ENCODE results near the gene RRAD.

The RRAD gene

GRCh38 chr16:66904846-66905632 is 20.3 kb downstream of the RRAD start:
- H3K27ac ChIP-seq (ENCODE audit: extremely low read depth, low read depth, low read length), result peak overlapping the region; percentile 69
- H3K36me3 ChIP-seq (ENCODE audit: control insufficient read depth in 2 of 2, insufficient read depth in 1 of 2, low read length in 2 of 2), result no peaks in the 10 kb centered on the region
- CTCF ChIA-PET, result interaction anchor here (0.5 to 17.9 kb wide), 8 partner anchors 10 to 255 kb away, joined by 3 to 268 read pairs (median 4); partner anchors contain the start of genes CDH16, CES3, FBXL8 and RRAD
- POLR2A ChIA-PET, result interaction anchor here (0.7 to 1.9 kb wide), 5 partner anchors 9 to 24 kb away, joined by 3 to 6 read pairs (median 5); partner anchors contain the start of gene CDH16
- peaks cover 13% of the 10 kb centered on the region for H3K4me1 ChIP-seq (ENCODE audit: control insufficient read depth, insufficient read depth, low read length)
- no peak overlapping the region for H3K4me3 ChIP-seq (ENCODE audit: low read depth, low read length)
- no peaks in the 10 kb centered on the region for H3K9me3 ChIP-seq (ENCODE audit: control insufficient read depth, insufficient read depth, low read depth, low read length)
- TF ChIP-seq GLIS2 (tag by site-specific recombination; IDR thresholded peaks at IDR 0.05), result no peak
- no peak for TF ChIP-seq ZNF792 (tag by site-specific recombination; IDR thresholded peaks at IDR 0.05)
- TF ChIP-seq EGR2 (tag by site-specific recombination; IDR thresholded peaks at IDR 0.05; ENCODE audit: low read depth), result no peak
- TF ChIP-seq ZFHX2 (tag by site-specific recombination; conservative IDR thresholded peaks at IDR 0.05), result peak; percentile 28; the same call in 1 of the 2 replicates
- 0 out of 2 replicates have a peak, but pooled peaks have one; percentile 52 for TF ChIP-seq ZNF692 (tag by site-specific recombination; IDR thresholded peaks at IDR 0.05)

GRCh38 chr16:66904428-66904845 is 20.9 kb downstream of the RRAD start:
- TF ChIP-seq ZIC2 (tag by site-specific recombination; IDR thresholded peaks at IDR 0.05) (peak; percentile 42), ZBTB10 (tag by site-specific recombination; IDR thresholded peaks at IDR 0.05) (no peak)
- Histone ChIP-seq H3K27ac (ENCODE audit: extremely low read depth, low read depth, low read length) (no peak overlapping the region; the same call in 1 of the 2 replicates), H3K4me3 (ENCODE audit: low read depth, low read length) (no peak overlapping the region), H3K36me3 (ENCODE audit: control insufficient read depth in 2 of 2, insufficient read depth in 1 of 2, low read length in 2 of 2) (no peaks in the 10 kb centered on the region), H3K9me3 (ENCODE audit: control insufficient read depth, insufficient read depth, low read depth, low read length) (no peaks in the 10 kb centered on the region), H3K4me1 (ENCODE audit: control insufficient read depth, insufficient read depth, low read length) (peaks cover 17% of the 10 kb centered on the region)
- ChIA-PET CTCF (interaction anchor here (1.2 to 17.9 kb wide), 5 partner anchors 9 to 197 kb away, joined by 4 to 268 read pairs (median 10); partner anchors contain the start of genes CDH16, CES3 and RRAD), POLR2A (interaction anchor here (0.7 kb wide), 1 partner anchor 8 kb away, joined by 3 read pairs; no protein-coding TSS in a partner anchor)

- no peak overlapping the region for H3K4me3 ChIP-seq (ENCODE audit: low read depth, low read length)
- CTCF ChIA-PET, result interaction anchor here (0.9 to 17.9 kb wide), 5 partner anchors 9 to 198 kb away, joined by 3 to 268 read pairs (median 4); partner anchors contain the start of genes CDH16 and RRAD
- H3K9me3 ChIP-seq (ENCODE audit: control insufficient read depth, insufficient read depth, low read depth, low read length), result no peaks in the 10 kb centered on the region
- H3K4me1 ChIP-seq (ENCODE audit: control insufficient read depth, insufficient read depth, low read length), result peaks cover 17% of the 10 kb centered on the region
- no peak overlapping the region for H3K27ac ChIP-seq (ENCODE audit: extremely low read depth, low read depth, low read length)
- no peaks in the 10 kb centered on the region for H3K36me3 ChIP-seq (ENCODE audit: control insufficient read depth in 2 of 2, insufficient read depth in 1 of 2, low read length in 2 of 2)
- POLR2A ChIA-PET, result interaction anchor here (0.7 kb wide), 1 partner anchor 8 kb away, joined by 3 read pairs; no protein-coding TSS in a partner anchor
- TF ChIP-seq GLI2 (tag by site-specific recombination; IDR thresholded peaks at IDR 0.05; ENCODE audit: borderline replicate concordance, low read depth) (no peak), ZFHX2 (tag by site-specific recombination; conservative IDR thresholded peaks at IDR 0.05) (0 out of 2 replicates have a peak, but pooled peaks have one; percentile 33), FEZF1 (tag by site-specific recombination; IDR thresholded peaks at IDR 0.05) (no peak), KLF1 (tag by site-specific recombination; IDR thresholded peaks at IDR 0.05) (peak; percentile 77), GLIS1 (tag by site-specific recombination; IDR thresholded peaks at IDR 0.05) (peak; percentile 44; the same call in 1 of the 2 replicates), ZNF514 (tag by site-specific recombination; IDR thresholded peaks at IDR 0.05) (no peak), ZNF148 (tag by site-specific recombination; IDR thresholded peaks at IDR 0.05; ENCODE audit: borderline replicate concordance) (no peak), ZNF518A (tag by site-specific recombination; conservative IDR thresholded peaks at IDR 0.05; ENCODE audit: low read depth) (no peak)
These were observed 21.5 kb downstream of the RRAD start for GRCh38 chr16:66903544-66904427.

All from HEK293 (cell line).